Thymus (tissue), 11 donors: ENCODE measurements around the gene CENATAC. TPM values are rescaled to one million over a fixed set of nuclear protein-coding genes. Genes with fewer than 3 reads are reported as not detected.
"Not testable (repeated sequence)": the region's sequence is repeated elsewhere in the genome, so short reads cannot be mapped to it uniquely, and the experiment has no call there.

Experiments used
- DNase-seq, 9 donors: peaks; one replicate each; pipeline ENCODE4 v3.0.0-alpha.2; 2013; ENCODE audit warnings: low spot score in 9 of 9, low read depth in 6 of 9, missing footprints in 1 of 9
- H3K27ac ChIP-seq, 2 donors: one replicate each; pipeline ENCODE4 v1.5.1; 2013; ENCODE audit warnings: control low read depth in 1 of 2, low read depth in 1 of 2, low read length in 1 of 2, mild to moderate bottlenecking in 1 of 2, moderate library complexity in 1 of 2
- H3K27me3 ChIP-seq, 2 donors: one replicate each; pipeline ENCODE4 v1.5.1; 2013; ENCODE audit warnings: low read length in 1 of 2; ENCODE audit not compliant: control insufficient read depth in 2 of 2, insufficient read depth in 1 of 2
- H3K36me3 ChIP-seq, 2 donors: one replicate each; pipeline ENCODE4 v1.5.1; 2013; ENCODE audit warnings: low read length in 1 of 2, mild to moderate bottlenecking in 1 of 2, moderate library complexity in 1 of 2; ENCODE audit not compliant: control insufficient read depth in 2 of 2, insufficient read depth in 2 of 2
- H3K4me1 ChIP-seq, 2 donors: one replicate each; pipeline ENCODE4 v1.5.1; 2013; ENCODE audit warnings: low read length in 2 of 2; ENCODE audit not compliant: control insufficient read depth in 2 of 2, insufficient read depth in 2 of 2
- H3K4me3 ChIP-seq, 2 donors: one replicate each; pipeline ENCODE4 v1.5.1; 2013; ENCODE audit warnings: low read length in 2 of 2, control low read depth in 1 of 2, mild to moderate bottlenecking in 1 of 2
- H3K9me3 ChIP-seq, 2 donors: one replicate each; pipeline ENCODE4 v1.5.1; 2013; ENCODE audit warnings: low read length in 1 of 2, mild to moderate bottlenecking in 1 of 2; ENCODE audit not compliant: control insufficient read depth in 2 of 2, insufficient read depth in 1 of 2
- WGBS: extraction: QIAGEN DNeasy Blood & Tissue Kit; methylation state at CpG from one replicate; pipeline ENCODE4 v1.1.7; 2013; 5-methylcytosine and 5-hydroxymethylcytosine counted together
- polyA plus RNA-seq: library from polyadenylated mRNA; stranded (reverse); fragments of 200-250 nt; gene quantifications from one replicate; pipeline ENCODE4 v1.2.3, GENCODE V29; 2013
- total RNA-seq: library from RNA; stranded (reverse); fragments of 120-200 nt; gene quantifications from one replicate; pipeline ENCODE4 v1.2.4, GENCODE V29; 2013
- donor health status: healthy.

CENATAC gene
- total and polyA plus RNA-seq, 2 donors: 15.5 to 79.1 TPM

- Histone ChIP-seq H3K27ac (no peak overlapping the region), H3K9me3 (no peaks in the 10 kb centered on the region), H3K27me3 (no peaks in the 10 kb centered on the region), H3K4me3 (no peak overlapping the region), H3K4me1 (peaks cover 4 to 6% of the 10 kb centered on the region in 2 donors), H3K36me3 (no peaks in the 10 kb centered on the region)
- no peak for DNase-seq
- 94% methylated on average over 2 of the region's 2 CpGs for WGBS
Measured at GRCh38 chr11:118984825-118985224, 13.1 kb upstream of the CENATAC start.

- Histone ChIP-seq H3K36me3 (no peaks in the 10 kb centered on the region), H3K27ac (no peak overlapping the region), H3K9me3 (no peaks in the 10 kb centered on the region), H3K4me3 (no peak overlapping the region), H3K27me3 (no peaks in the 10 kb centered on the region), H3K4me1 (no peaks in the 10 kb centered on the region)
- no peak for DNase-seq
- WGBS: 98% methylated on average over 5 of the region's 5 CpGs
Measured at GRCh38 chr11:118988280-118988679, 9.7 kb upstream of the CENATAC start.

DNA sequence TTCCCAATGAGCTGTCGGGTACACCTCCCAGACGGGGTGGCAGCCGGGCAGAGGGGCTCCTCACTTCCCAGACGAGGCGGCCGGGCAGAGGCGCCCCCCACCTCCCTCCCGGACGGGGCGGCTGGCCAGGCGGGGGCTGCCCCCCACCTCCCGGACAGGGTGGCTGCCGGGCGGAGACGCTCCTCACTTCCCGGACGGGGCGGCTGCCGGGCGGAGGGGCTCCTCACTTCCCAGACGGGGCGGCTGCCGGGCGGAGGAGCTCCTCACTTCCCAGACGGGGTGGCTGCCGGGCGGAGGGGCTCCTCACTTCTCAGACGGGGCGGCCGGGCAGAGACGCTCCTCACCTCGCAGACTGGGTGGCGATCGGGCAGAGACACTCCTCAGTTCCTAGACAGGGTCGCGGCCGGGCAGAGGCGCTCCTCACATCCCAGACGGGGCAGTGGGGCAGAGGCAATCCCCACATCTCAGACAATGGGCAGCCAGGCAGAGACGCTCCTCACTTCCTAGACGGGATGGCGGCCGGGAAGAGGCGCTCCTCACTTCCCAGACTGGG is 6.4 kb upstream of the CENATAC start:
- not testable (repeated sequence) for H3K4me1 ChIP-seq, DNase-seq, H3K27me3 ChIP-seq, H3K36me3 ChIP-seq, H3K9me3 ChIP-seq, H3K4me3 ChIP-seq, H3K27ac ChIP-seq
- WGBS: 98% methylated on average over 44 of the region's 44 CpGs

DNA sequence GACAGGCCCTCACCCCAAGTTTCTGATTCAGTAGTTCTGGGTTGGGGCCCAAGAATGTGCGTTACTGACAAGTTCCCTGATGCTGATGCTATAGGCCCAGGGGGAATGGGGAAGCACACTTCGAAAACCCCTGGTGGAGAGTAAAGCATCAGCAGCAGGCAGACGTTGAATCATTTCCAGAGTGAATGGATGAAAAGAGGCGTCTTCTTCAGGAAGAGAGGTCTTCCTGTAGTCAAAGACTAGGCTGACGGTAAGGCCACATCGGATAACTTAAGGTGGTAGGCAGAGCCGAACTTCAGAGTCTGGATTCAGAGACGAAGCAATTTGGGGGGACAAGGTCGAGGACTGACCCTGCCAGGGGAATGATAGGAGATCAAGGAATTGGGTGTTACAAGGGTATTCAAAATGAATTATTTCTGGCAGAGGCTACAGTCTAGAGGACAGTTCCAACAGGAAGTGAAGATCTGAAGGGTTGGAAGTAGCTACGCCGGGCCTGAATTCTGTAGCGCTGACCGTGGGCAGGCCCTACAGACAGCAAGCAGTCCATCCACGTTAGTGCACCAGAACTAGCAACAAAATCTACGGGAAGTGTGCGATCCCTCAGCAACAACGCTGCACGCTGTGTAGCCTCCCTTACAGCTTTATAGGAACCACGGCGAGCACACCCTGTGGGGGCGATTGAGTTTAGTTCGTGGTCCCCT is 862 bp upstream of the CENATAC start:
- Histone ChIP-seq H3K36me3 (peaks cover 8 to 16% of the 10 kb centered on the region in 2 donors), H3K9me3 (no peaks in the 10 kb centered on the region), H3K27me3 (no peaks in the 10 kb centered on the region), H3K27ac (peak overlapping the region; percentile 15 to 53), H3K4me3 (peak overlapping the region; percentile 83 to 86), H3K4me1 (peaks cover 12 to 22% of the 10 kb centered on the region in 2 donors)
- 11% methylated on average over 22 of the region's 22 CpGs for WGBS
- peak in 3 of 9 donors; percentile 19 to 41 (median 21) for DNase-seq

- H3K4me3 ChIP-seq: peak overlapping the region; percentile 83 to 86
- H3K9me3 ChIP-seq: no peaks in the 10 kb centered on the region
- peak overlapping the region in 1 of 2 donors; percentile 73 for H3K27ac ChIP-seq
- DNase-seq: no peak
- 10% methylated on average over 19 of the region's 19 CpGs for WGBS
- no peaks in the 10 kb centered on the region for H3K27me3 ChIP-seq
- peaks cover 19 to 25% of the 10 kb centered on the region in 2 donors for H3K36me3 ChIP-seq
- H3K4me1 ChIP-seq: peaks cover 12 to 22% of the 10 kb centered on the region in 2 donors
Measured at GRCh38 chr11:118998388-118998717, 415 bp downstream of the CENATAC start.

DNA sequence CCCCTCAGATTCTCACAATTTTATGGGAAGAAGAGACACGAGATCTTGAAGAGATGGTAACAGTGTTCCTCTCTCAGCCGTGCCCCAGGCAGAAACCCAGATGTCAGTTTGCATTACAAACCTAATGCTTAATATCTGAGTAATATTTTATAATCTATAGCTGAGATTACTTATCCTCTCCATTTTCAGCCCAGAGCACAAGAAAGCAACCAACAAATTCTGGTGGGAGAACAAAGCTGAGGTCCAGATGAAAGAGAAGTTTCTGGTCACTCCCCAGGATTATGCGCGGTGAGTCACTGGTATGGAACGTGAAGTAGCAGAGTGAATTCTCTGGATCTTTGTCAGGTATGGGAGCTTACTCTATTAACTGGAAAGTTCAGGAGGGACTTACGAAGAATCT is 884 bp downstream of the CENATAC start:
- DNase-seq: no peak
- H3K27me3 ChIP-seq: no peaks in the 10 kb centered on the region
- no peaks in the 10 kb centered on the region for H3K9me3 ChIP-seq
- H3K4me3 ChIP-seq: peak overlapping the region; percentile 83 to 86
- H3K36me3 ChIP-seq: peaks cover 19 to 25% of the 10 kb centered on the region in 2 donors
- peaks cover 12 to 22% of the 10 kb centered on the region in 2 donors for H3K4me1 ChIP-seq
- whole genome bisulfite sequencing: 89% methylated on average over 6 of the region's 6 CpGs
- peak overlapping the region in 1 of 2 donors; percentile 31 for H3K27ac ChIP-seq

DNA sequence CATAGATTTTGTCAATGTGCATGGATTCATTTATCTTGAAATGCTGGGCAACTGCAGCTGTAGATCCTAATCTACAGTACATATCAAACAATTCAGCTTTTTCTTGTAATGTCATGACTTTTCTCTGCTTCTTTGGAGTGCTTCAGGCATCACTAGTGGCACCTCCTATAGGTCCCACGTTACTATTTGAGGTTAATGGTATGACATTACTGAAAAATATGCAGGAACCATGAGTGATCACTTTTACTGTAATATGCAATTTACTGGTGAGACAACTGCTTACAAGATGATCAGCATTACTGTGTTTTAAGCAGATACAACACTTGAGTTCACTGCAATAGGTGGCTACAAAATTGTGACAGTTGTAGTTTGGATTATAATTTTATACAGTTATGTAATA is 3.0 kb downstream of the CENATAC start:
- H3K36me3 ChIP-seq: peaks cover 30 to 34% of the 10 kb centered on the region in 2 donors
- no peaks in the 10 kb centered on the region for H3K9me3 ChIP-seq
- H3K4me3 ChIP-seq: no peak overlapping the region
- no peaks in the 10 kb centered on the region for H3K27me3 ChIP-seq
- WGBS: 97% methylated on average over 1 of the region's 1 CpG
- no peak for DNase-seq
- no peak overlapping the region for H3K27ac ChIP-seq
- peaks cover 12 to 22% of the 10 kb centered on the region in 2 donors for H3K4me1 ChIP-seq

DNA sequence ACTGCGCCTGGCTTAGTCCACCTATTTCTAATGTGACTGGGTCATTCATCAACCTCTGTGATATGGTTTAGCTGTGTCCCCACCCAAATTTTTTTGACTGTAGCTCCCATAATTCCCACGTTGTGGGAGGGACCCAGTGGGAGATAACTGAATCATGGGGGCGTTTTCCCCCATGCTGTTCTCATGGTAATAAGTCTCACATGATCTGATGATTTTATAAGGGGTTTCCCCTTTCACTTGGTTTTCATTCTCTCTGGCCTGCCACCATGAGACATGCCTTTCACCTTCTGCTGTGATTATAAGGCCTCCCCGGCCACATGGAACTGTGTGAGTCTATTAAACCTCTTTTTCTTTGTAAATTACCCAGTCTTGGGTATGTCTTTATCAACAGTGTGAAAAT is 8.7 kb downstream of the CENATAC start:
- no peaks in the 10 kb centered on the region for H3K27me3 ChIP-seq
- no peak for DNase-seq
- WGBS: 94% methylated on average over 4 of the region's 4 CpGs
- no peaks in the 10 kb centered on the region for H3K4me1 ChIP-seq
- H3K4me3 ChIP-seq: no peak overlapping the region
- H3K36me3 ChIP-seq: peaks cover 51 to 58% of the 10 kb centered on the region in 2 donors
- H3K27ac ChIP-seq: no peak overlapping the region
- H3K9me3 ChIP-seq: no peaks in the 10 kb centered on the region

GRCh38 chr11:119011476-119012053 is 13.6 kb downstream of the CENATAC start:
- no peak for DNase-seq
- 98% methylated on average over 6 of the region's 6 CpGs for WGBS
- H3K27me3 ChIP-seq: no peaks in the 10 kb centered on the region
- no peak overlapping the region for H3K27ac ChIP-seq
- peaks cover 3 to 5% of the 10 kb centered on the region in 2 donors for H3K4me1 ChIP-seq
- H3K36me3 ChIP-seq: peaks cover 73 to 76% of the 10 kb centered on the region in 2 donors
- H3K9me3 ChIP-seq: no peaks in the 10 kb centered on the region
- no peak overlapping the region for H3K4me3 ChIP-seq
